NCI-H1417 (cell line): ENCODE data around the gene EIF4G2.
A peak's percentile ranks its signal among the peaks of the same experiment; 100 is the strongest.

Source experiments
- DNase-seq, 3 experiments: peaks; one replicate each; lab custom pipeline; 2025; lab: John Stamatoyannopoulos, UW

The EIF4G2 gene

GRCh38 chr11:10808235-10808552 is 532 bp downstream of the EIF4G2 start:
- no peak for DNase-seq

- peak; percentile 69 to 80 (median 78) for DNase-seq
These were observed 1.1 kb downstream of the EIF4G2 start for GRCh38 chr11:10807493-10808234.

- DNase-seq, result no peak
These were observed 2.5 kb downstream of the EIF4G2 start for GRCh38 chr11:10806206-10806605.

DNA sequence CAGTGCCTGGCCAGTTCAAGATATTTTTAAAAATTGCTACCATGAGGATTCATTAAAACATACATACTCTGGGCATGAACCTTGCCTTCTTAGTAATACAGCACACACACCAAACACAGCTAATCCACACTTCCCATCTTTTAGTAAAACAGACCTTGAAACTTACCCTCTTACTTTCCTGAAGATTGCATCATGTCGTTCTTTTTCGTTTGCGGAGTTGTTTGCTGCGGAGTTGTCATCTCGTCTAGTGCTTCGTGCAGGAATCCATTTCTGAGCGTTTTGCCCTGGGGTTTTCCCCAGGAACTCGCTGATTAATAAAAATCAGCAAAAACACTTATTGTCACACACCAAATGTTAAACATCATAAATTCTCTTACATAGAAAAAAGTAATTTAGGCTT is 3.0 kb downstream of the EIF4G2 start:
- no peak for DNase-seq

- peak in 1 of 3 experiments; percentile 17 for DNase-seq
These were observed 5.0 kb downstream of the EIF4G2 start for GRCh38 chr11:10803676-10804075.

DNA sequence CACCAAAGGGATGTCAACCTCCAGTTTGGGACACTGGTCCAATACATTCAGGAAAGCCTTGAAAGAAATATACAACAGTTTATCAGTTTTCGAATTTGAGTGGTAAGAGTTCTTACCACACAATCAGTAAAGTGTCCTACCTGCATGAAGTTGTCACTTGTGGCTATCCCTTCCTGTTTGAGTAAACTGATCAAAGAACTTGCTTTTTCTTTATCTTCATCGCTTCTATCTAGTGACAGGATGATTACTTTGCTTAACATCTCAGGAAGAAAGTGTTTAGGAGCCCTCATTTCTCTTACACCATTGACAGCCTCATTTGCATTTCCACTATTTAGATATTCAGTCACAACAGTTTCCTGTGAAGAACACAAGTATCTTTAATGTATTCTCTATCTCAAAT is 8.4 kb downstream of the EIF4G2 start:
- peak in 1 of 3 experiments; percentile 21 for DNase-seq

GRCh38 chr11:10798330-10798928 is 10.3 kb downstream of the EIF4G2 start:
- no peak for DNase-seq

- DNase-seq, result peak in 1 of 3 experiments; percentile 28
These were observed 11.2 kb downstream of the EIF4G2 start for GRCh38 chr11:10797531-10797930.

- peak in 1 of 3 experiments; percentile 28 for DNase-seq
These were observed 11.7 kb downstream of the EIF4G2 start for GRCh38 chr11:10797001-10797400.

- peak in 1 of 3 experiments; percentile 38 for DNase-seq
These were observed 12.5 kb downstream of the EIF4G2 start for GRCh38 chr11:10796191-10796590.

DNA sequence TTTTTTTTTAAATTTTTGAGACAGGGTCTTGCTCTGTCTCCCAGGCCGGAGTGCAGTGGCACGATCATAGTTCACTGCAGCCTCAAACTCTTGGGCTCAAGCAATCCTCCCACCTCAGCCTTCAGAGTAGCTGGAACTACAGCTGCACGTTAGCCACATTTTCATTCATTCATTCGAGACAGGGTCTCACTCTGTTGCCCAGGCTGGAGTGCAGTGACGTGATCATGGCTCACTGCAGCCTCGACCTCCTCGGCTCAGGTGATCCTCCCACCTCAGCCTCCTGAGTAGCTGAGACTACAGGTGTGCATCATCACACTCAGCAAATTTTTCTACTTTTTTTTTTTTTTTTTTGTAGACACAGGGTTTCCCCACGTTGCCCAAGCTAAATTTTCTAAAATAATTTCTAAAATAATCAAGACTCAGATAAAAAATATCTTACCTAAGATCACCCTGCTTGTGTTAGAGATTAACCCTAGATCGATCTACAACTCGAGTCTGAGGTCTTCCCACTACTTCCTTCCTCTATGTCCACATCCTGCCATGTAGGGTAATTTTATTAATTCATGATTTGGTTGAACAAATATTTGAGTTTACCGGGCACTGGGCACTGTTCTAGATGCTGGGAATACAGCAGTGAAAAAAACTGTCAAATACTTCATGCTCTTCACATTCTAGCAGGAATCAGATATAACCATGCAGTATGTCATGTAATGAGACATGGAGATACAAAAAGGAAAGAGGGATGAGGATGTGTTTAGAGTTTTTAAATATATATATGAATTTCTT is 15.1 kb downstream of the EIF4G2 start:
- DNase-seq, result no peak

GRCh38 chr11:10792385-10793068 is 16.2 kb downstream of the EIF4G2 start:
- DNase-seq, result peak; percentile 53 to 83 (median 71)

DNA sequence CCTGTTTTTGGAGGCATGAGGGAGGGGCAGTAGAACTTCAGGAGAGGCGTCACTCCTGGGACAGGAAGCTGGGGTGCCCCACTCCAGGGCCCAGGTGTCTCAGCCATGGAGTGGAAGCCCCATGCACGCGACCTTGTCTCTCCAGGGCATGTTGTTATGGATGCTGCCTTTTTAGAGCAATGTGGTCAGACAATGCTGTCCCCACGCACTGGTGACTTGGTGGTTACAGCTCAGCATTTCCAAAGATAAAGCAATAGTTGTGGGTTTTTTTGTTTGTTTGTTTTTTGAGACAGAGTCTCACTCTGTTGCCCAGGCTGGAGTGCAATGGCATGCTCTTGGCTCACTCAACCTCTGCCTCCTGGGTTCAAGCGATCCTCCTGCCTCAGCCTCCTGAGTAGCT is 22.3 kb downstream of the EIF4G2 start:
- DNase-seq, result no peak

GRCh38 chr11:10785146-10785474 is 23.6 kb downstream of the EIF4G2 start:
- DNase-seq, result peak in 1 of 3 experiments; percentile 21

DNA sequence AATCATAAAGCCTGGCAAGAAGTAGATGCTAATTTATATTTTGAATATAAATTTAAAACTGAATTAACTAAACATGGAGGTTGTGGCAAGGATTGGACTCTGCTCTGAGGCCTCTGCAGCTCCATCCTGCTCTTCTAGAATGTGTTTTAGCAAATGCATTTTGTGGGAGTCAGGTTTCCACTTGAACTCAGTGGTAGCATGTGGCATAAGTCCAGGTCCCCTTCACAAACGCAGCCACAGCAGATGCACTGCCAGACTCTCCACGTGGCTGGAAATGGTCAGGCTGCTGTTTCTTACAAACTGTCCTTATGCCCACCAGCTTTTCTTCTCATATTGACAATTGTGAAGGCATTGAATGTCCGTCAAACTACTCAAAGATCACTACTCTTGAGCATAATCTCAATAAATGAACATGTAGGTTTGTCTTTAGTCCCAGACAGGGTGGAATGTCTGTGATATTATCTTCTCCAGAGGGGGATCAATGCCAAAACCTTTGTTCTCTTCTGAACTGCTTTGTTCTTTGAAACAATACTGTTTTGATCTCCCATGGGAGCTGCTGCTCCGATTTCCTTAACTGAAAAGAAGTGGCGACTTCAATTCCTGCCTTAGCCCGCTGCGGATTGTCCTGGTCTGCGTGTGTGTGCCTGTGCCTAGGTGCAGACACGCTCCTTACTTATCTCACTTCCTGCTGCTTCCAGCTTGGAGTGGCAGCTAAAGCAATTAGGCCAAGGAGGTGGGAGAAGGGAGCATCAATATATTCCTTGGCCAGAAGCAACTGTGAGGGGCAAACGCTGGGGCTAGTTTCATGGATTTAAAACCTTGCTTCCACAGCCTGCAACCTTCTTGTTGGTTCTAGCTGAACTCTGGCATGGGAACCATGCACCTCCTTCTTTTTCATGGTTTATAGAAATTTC is 24.2 kb downstream of the EIF4G2 start:
- peak in 2 of 3 experiments; percentile 51 to 90 for DNase-seq

DNA sequence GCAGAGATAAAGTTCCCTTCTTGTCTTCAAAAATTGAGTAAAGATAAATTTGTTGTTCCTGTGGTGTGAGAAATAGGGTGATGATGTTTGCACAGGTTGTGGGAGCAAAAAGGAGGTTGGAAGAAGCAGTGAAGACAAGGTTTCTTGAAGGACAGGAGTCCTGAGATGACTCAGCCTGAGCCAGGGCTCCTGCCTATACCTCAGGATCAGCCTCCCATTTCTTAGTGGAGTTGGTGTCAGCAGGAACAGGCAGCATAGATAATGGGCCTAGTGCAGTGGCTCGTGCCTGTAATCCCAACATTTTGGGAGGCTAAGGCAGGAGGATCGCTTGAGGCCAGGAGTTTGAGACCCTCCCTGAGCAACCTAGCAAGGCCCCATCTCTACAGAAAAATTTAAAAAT is 28.7 kb downstream of the EIF4G2 start:
- DNase-seq, result no peak

- DNase-seq, result no peak
These were observed 29.6 kb downstream of the EIF4G2 start for GRCh38 chr11:10779086-10779485.

DNA sequence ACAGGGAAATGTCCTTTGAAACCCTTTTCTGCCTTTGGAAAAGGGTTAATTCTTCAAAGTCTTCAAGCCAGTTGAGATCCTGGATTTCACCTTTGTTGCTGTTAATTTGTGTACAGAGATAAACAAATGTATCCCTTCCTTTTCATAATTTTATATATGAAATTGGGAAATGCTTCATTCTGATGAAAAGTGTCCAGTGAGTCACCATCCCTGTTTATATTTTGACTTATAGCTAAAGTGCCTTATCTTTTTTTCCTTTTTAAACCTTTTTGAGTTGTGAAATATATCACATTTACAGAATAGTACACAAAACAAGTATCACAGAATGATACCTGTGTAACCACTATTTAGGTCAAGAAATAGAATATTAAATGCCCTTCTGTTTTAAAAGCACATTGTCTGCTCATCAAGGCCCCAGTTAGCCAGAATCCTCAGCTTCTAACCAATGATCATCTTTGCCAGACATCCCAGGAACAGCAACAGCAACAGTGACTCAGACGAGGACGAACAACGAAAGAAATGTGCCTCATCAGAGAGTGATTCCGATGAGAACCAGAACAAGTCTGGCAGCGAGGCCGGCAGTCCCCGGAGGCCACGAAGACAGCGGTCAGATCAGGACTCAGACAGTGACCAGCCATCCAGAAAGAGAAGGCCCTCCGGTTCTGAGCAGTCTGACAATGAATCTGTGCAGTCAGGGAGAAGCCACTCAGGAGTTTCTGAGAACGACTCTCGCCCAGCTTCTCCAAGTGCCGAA is 30.3 kb downstream of the EIF4G2 start:
- DNase-seq, result no peak

DNA sequence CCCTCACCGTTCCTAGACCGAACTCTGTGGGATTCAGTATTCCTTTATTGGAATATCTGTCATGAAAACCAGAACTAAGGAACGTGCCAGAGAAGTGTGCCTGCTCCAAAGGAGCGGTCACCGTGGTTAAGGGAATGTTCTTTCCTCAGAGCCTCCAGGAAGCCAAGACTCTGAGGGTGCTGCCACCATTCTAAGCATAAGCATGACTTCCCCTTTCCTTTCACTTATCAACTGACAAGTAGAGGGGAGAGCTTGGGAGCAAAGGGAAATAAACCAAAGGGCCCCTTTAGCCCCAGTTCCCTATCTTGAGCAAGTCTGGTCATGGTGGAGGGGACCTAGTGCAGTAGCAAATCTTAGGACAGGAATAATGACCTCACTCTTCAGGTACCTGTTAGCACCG is 30.9 kb downstream of the EIF4G2 start:
- no peak for DNase-seq

GRCh38 chr11:10777393-10777793 is 31.3 kb downstream of the EIF4G2 start:
- DNase-seq, result no peak

DNA sequence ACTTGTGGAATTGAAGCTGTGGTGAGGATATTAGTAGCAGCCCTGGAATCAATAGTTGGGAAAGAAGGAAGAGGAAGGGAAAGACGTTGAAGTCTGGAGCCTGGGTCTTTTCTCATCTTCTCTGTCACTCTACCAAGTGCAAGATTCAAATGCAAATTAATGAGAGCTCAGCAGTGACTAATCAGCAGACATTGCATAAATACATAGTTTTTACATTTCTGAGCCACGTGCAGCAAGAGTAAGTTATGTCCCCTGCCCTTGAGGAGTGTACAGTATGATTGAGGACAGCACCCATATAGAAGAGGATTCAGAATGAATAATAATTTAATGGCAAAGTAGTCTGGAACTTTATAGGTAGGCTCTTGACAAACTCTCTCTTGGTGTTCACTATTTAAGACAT is 33.9 kb downstream of the EIF4G2 start:
- DNase-seq, result no peak
